HepG2 (cell line): ENCODE measurements around the gene CCDC117. TPM values are rescaled to one million over a fixed set of nuclear protein-coding genes. Genes with fewer than 3 reads are reported as not detected.
A peak's percentile ranks its signal among the peaks of the same experiment; 100 is the strongest.

Experiments used
- CENPT ChIP-seq: sonication (generic); formaldehyde crosslinking; IDR thresholded peaks from 2 replicates; pipeline ENCODE4 v1.8.0; 2022; ENCODE audit warnings: low read depth, mild to moderate bottlenecking, moderate library complexity, missing genetic modification reagents
- CREB1 ChIP-seq, 2 experiments: fragments of 450-650 bp in 1 of 2; IDR thresholded peaks; 2 replicates each; pipeline ENCODE4 v1.6.1; 2016 to 2017; ENCODE audit warnings: control low read depth in 1 of 2, mild to moderate bottlenecking in 1 of 2, missing compliant biosample characterization in 1 of 2, missing genetic modification characterization in 1 of 2
- ETV6 ChIP-seq: sonication (generic); formaldehyde crosslinking; conservative IDR thresholded peaks from 2 replicates; pipeline ENCODE4 v1.4.0; 2020; ENCODE audit warnings: missing genetic modification reagents
- FOXK2 ChIP-seq: fragments of 450-650 bp; IDR thresholded peaks from 2 replicates; pipeline ENCODE4 v1.6.1; 2016
- NCOA5 ChIP-seq: sonication (generic); formaldehyde crosslinking; IDR thresholded peaks from 2 replicates; pipeline ENCODE4 v1.4.0; 2020; ENCODE audit warnings: missing genetic modification reagents
- PRDM4 ChIP-seq: sonication (generic); formaldehyde crosslinking; IDR thresholded peaks from 2 replicates; pipeline ENCODE4 v1.9.0; 2021; ENCODE audit warnings: missing genetic modification reagents, borderline replicate concordance
- ZFP62 ChIP-seq: sonication (generic); formaldehyde crosslinking; IDR thresholded peaks from 2 replicates; pipeline ENCODE4 v1.4.0; 2020; ENCODE audit warnings: missing genetic modification reagents
- ZNF224 ChIP-seq: sonication (generic); formaldehyde crosslinking; IDR thresholded peaks from 2 replicates; pipeline ENCODE4 v1.5.0; 2020; ENCODE audit warnings: mild to moderate bottlenecking, missing genetic modification reagents
- ZNF256 ChIP-seq: sonication (generic); formaldehyde crosslinking; conservative IDR thresholded peaks from 2 replicates; pipeline ENCODE4 v1.4.0; 2020; ENCODE audit warnings: missing genetic modification reagents
- ZNF276 ChIP-seq: sonication (generic); formaldehyde crosslinking; IDR thresholded peaks from 2 replicates; pipeline ENCODE4 v1.4.0; 2020; ENCODE audit warnings: mild to moderate bottlenecking, low read depth, missing genetic modification reagents
- ZNF343 ChIP-seq: sonication (generic); formaldehyde crosslinking; IDR thresholded peaks from 2 replicates; pipeline ENCODE4 v1.4.0; 2020; ENCODE audit warnings: mild to moderate bottlenecking, missing genetic modification reagents
- ZNF44 ChIP-seq: sonication (generic); formaldehyde crosslinking; IDR thresholded peaks from 2 replicates; pipeline ENCODE4 v1.5.1; 2020; ENCODE audit warnings: mild to moderate bottlenecking, missing genetic modification reagents
- ZNF451 ChIP-seq: sonication (generic); formaldehyde crosslinking; IDR thresholded peaks from 2 replicates; pipeline ENCODE4 v1.5.0; 2020; ENCODE audit warnings: mild to moderate bottlenecking, missing genetic modification reagents
- ZNF710 ChIP-seq: sonication (generic); formaldehyde crosslinking; IDR thresholded peaks from 2 replicates; pipeline ENCODE4 v1.5.0; 2020; ENCODE audit warnings: mild to moderate bottlenecking, missing genetic modification reagents, borderline replicate concordance
- ZNF816 ChIP-seq: sonication (generic); formaldehyde crosslinking; IDR thresholded peaks from 2 replicates; pipeline ENCODE4 v1.8.0; 2022; ENCODE audit warnings: missing genetic modification reagents, mild to moderate bottlenecking, borderline replicate concordance
- ZNF841 ChIP-seq: sonication (generic); formaldehyde crosslinking; IDR thresholded peaks from 2 replicates; pipeline ENCODE4 v1.8.1; 2023; ENCODE audit warnings: missing genetic modification reagents, borderline replicate concordance
- polyA plus RNA-seq, 8 experiments: library from polyadenylated mRNA; depleted of rRNA in 3 of 8; stranded (reverse) in 7 of 8; unstranded in 1 of 8; fragments of >200 nt; fragmentation: Illumina TruSeq in 4 of 8; extraction: Trizol in 4 of 8; gene quantifications; 2 replicates each; pipeline versions ENCODE4 v1.2.1 to v1.2.3, GENCODE V29; 2011 to 2016; ENCODE audit warnings: low read depth in 4 of 8, missing spikeins in 1 of 8, mixed read lengths in 1 of 8; ENCODE audit not compliant: insufficient read depth in 1 of 8
- total RNA-seq, 5 experiments: library from RNA; depleted of rRNA; stranded (reverse); fragments of >200 nt; fragmentation: Illumina TruSeq; extraction: Trizol; gene quantifications; 2 replicates each; pipeline ENCODE4 v1.2.3, GENCODE V29; 2016; ENCODE audit warnings: low read depth in 1 of 5
- TF ChIP-seq, protein P1 (sequence below): sonication (generic); formaldehyde crosslinking; IDR thresholded peaks from 2 replicates; pipeline ENCODE4 v1.4.0; 2020; ENCODE audit warnings: missing genetic modification reagents
- TF ChIP-seq, protein P2 (sequence below): IDR thresholded peaks from 2 replicates; pipeline ENCODE4 v1.6.1; 2016
- TF ChIP-seq, protein P3 (sequence below): sonication (generic); formaldehyde crosslinking; IDR thresholded peaks from 2 replicates; pipeline ENCODE4 v1.4.0; 2020; ENCODE audit warnings: low read depth, mild to moderate bottlenecking, missing genetic modification reagents

Gene CCDC117
- total and polyA plus RNA-seq, 2 of the 13 experiments (the other 11 are each of a cell fraction or from before 2014, with no cell fraction given), result 12.6 to 34.2 TPM

GRCh38 chr22:28819253-28820096 lies 47.0 kb downstream of the CCDC117 start (continued):
- TF ChIP-seq ZNF276 (CRISPR knock-in tag) (no peak), CREB1 (IDR thresholded peaks at IDR 0.05) (no peak), CREB1 (CRISPR knock-in tag; IDR thresholded peaks at IDR 0.05) (peak; percentile 71), ZNF451 (CRISPR knock-in tag) (no peak), ZNF816 (CRISPR knock-in tag) (no peak), PRDM4 (CRISPR knock-in tag) (no peak), ZNF256 (CRISPR knock-in tag) (no peak), ZNF841 (CRISPR knock-in tag) (no peak), ZNF44 (CRISPR knock-in tag) (no peak), ZNF710 (CRISPR knock-in tag) (0 out of 2 replicates have a peak, but pooled peaks have one; percentile 73), NCOA5 (CRISPR knock-in tag) (no peak), FOXK2 (no peak), CENPT (no peak), ZNF343 (CRISPR knock-in tag) (no peak), ZNF224 (CRISPR knock-in tag) (0 out of 2 replicates have a peak, but pooled peaks have one; percentile 42), ZFP62 (CRISPR knock-in tag) (no peak), ETV6 (CRISPR knock-in tag) (no peak; the same call in 1 of the 2 replicates)
- TF ChIP-seq, protein P1, sequence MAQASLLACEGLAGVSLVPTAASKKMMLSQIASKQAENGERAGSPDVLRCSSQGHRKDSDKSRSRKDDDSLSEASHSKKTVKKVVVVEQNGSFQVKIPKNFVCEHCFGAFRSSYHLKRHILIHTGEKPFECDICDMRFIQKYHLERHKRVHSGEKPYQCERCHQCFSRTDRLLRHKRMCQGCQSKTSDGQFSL (CRISPR knock-in tag), result no peak; the same call in 1 of the 2 replicates
- TF ChIP-seq, protein P2, sequence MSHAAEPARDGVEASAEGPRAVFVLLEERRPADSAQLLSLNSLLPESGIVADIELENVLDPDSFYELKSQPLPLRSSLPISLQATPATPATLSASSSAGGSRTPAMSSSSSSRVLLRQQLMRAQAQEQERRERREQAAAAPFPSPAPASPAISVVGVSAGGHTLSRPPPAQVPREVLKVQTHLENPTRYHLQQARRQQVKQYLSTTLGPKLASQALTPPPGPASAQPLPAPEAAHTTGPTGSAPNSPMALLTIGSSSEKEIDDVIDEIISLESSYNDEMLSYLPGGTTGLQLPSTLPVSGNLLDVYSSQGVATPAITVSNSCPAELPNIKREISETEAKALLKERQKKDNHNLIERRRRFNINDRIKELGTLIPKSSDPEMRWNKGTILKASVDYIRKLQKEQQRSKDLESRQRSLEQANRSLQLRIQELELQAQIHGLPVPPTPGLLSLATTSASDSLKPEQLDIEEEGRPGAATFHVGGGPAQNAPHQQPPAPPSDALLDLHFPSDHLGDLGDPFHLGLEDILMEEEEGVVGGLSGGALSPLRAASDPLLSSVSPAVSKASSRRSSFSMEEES (CRISPR knock-in tag), result peak; percentile 56; the same call in 1 of the 2 replicates
- TF ChIP-seq, protein P3, sequence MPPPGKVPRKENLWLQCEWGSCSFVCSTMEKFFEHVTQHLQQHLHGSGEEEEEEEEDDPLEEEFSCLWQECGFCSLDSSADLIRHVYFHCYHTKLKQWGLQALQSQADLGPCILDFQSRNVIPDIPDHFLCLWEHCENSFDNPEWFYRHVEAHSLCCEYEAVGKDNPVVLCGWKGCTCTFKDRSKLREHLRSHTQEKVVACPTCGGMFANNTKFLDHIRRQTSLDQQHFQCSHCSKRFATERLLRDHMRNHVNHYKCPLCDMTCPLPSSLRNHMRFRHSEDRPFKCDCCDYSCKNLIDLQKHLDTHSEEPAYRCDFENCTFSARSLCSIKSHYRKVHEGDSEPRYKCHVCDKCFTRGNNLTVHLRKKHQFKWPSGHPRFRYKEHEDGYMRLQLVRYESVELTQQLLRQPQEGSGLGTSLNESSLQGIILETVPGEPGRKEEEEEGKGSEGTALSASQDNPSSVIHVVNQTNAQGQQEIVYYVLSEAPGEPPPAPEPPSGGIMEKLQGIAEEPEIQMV (CRISPR knock-in tag), result no peak
